Measurements from ENCODE around the gene TOR4A. TPM values are rescaled to one million over a fixed set of nuclear protein-coding genes. Genes with fewer than 3 reads are reported as not detected.

Gene TOR4A
- polyA plus RNA-seq, 1 donor = 18.4 TPM

GRCh38 chr9:137296670-137297664 lies 19.4 kb downstream of the TOR4A start:
- H3K36me3 ChIP-seq (ENCODE audit: control insufficient read depth, insufficient read depth, low read length) = peaks cover 14% of the 10 kb centered on the region
- DNase-seq = peak in 1 of 2 donors; percentile 45
- WGBS (ENCODE audit: insufficient coverage, low lambda C conversion rate) = no CpG with 5 or more reads among the region's 24 CpGs
- H3K27me3 ChIP-seq (ENCODE audit: control insufficient read depth, insufficient read depth, low read length) = peaks cover 27% of the 10 kb centered on the region
- H3K4me3 ChIP-seq (ENCODE audit: low read length) = peak overlapping the region; percentile 53
- H3K27ac ChIP-seq (ENCODE audit: low read length) = peak overlapping the region; percentile 92
- H3K9me3 ChIP-seq (ENCODE audit: control insufficient read depth, low read depth, low read length) = peaks cover 10% of the 10 kb centered on the region
- peaks cover 50% of the 10 kb centered on the region for H3K4me1 ChIP-seq (ENCODE audit: control insufficient read depth, insufficient read depth, low read length)

- peaks cover 27% of the 10 kb centered on the region for H3K27me3 ChIP-seq (ENCODE audit: control insufficient read depth, insufficient read depth, low read length)
- peaks cover 9% of the 10 kb centered on the region for H3K9me3 ChIP-seq (ENCODE audit: control insufficient read depth, low read depth, low read length)
- H3K27ac ChIP-seq (ENCODE audit: low read length) = peak overlapping the region; percentile 92
- H3K4me1 ChIP-seq (ENCODE audit: control insufficient read depth, insufficient read depth, low read length) = peaks cover 52% of the 10 kb centered on the region
- H3K36me3 ChIP-seq (ENCODE audit: control insufficient read depth, insufficient read depth, low read length) = peaks cover 14% of the 10 kb centered on the region
- H3K4me3 ChIP-seq (ENCODE audit: low read length) = peak overlapping the region; percentile 89
- whole genome bisulfite sequencing (ENCODE audit: insufficient coverage, low lambda C conversion rate) = no CpG with 5 or more reads among the region's 7 CpGs
- DNase-seq = no peak
Observed at GRCh38 chr9:137297966-137298365, 20.4 kb downstream of the TOR4A start.

- peak in 1 of 2 donors; percentile 79 for DNase-seq
- H3K9me3 ChIP-seq (ENCODE audit: control insufficient read depth, low read depth, low read length) = peaks cover 8% of the 10 kb centered on the region
- peaks cover 14% of the 10 kb centered on the region for H3K36me3 ChIP-seq (ENCODE audit: control insufficient read depth, insufficient read depth, low read length)
- WGBS (ENCODE audit: insufficient coverage, low lambda C conversion rate) = 30% methylated on average over 2 of the region's 24 CpGs
- peaks cover 53% of the 10 kb centered on the region for H3K4me1 ChIP-seq (ENCODE audit: control insufficient read depth, insufficient read depth, low read length)
- H3K27ac ChIP-seq (ENCODE audit: low read length) = peak overlapping the region; percentile 92
- H3K27me3 ChIP-seq (ENCODE audit: control insufficient read depth, insufficient read depth, low read length) = peaks cover 27% of the 10 kb centered on the region
- H3K4me3 ChIP-seq (ENCODE audit: low read length) = peak overlapping the region; percentile 89
Observed at GRCh38 chr9:137298401-137299202, 21.1 kb downstream of the TOR4A start.

- Histone ChIP-seq H3K27me3 (ENCODE audit: control insufficient read depth, insufficient read depth, low read length) (peaks cover 27% of the 10 kb centered on the region), H3K9me3 (ENCODE audit: control insufficient read depth, low read depth, low read length) (peaks cover 8% of the 10 kb centered on the region), H3K36me3 (ENCODE audit: control insufficient read depth, insufficient read depth, low read length) (peaks cover 14% of the 10 kb centered on the region), H3K4me3 (ENCODE audit: low read length) (peak overlapping the region; percentile 89), H3K4me1 (ENCODE audit: control insufficient read depth, insufficient read depth, low read length) (peaks cover 55% of the 10 kb centered on the region), H3K27ac (ENCODE audit: low read length) (peak overlapping the region; percentile 92)
- no peak for DNase-seq
- no CpG with 5 or more reads among the region's 10 CpGs for WGBS (ENCODE audit: insufficient coverage, low lambda C conversion rate)
Observed at GRCh38 chr9:137299203-137299565, 21.7 kb downstream of the TOR4A start.

GRCh38 chr9:137299938-137300337 lies 22.4 kb downstream of the TOR4A start:
- Histone ChIP-seq H3K4me3 (ENCODE audit: low read length) (peak overlapping the region; percentile 89), H3K27ac (ENCODE audit: low read length) (peak overlapping the region; percentile 92), H3K36me3 (ENCODE audit: control insufficient read depth, insufficient read depth, low read length) (peaks cover 14% of the 10 kb centered on the region), H3K4me1 (ENCODE audit: control insufficient read depth, insufficient read depth, low read length) (peaks cover 55% of the 10 kb centered on the region), H3K27me3 (ENCODE audit: control insufficient read depth, insufficient read depth, low read length) (peaks cover 22% of the 10 kb centered on the region), H3K9me3 (ENCODE audit: control insufficient read depth, low read depth, low read length) (peaks cover 3% of the 10 kb centered on the region)
- WGBS (ENCODE audit: insufficient coverage, low lambda C conversion rate) = no CpG with 5 or more reads among the region's 16 CpGs
- peak in 1 of 2 donors; percentile 60 for DNase-seq

DNA sequence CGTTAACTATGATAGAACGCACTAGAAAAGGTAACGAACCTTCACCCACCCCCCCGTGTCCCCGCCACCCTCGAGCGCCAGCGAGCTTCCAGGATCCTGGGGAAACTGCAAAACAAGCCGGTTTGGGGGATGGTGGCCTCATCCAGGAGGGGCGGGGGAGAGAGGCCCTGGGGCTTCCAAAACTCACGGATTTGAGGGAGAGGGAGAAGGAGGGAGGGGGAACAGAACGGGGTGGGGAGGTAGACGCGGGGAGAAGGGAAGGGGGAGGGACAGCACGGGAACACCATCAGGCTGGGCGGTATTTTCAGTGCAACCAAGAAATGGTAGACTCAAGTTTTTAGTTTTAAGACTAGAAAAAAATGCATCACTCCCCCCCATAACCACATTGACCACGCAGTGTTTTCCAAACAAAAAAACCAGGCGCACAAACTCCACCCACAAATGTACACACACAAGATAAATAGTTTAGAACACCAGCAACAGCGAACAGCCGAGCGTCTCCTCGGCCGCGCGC lies 23.1 kb downstream of the TOR4A start:
- Histone ChIP-seq H3K27ac (ENCODE audit: low read length) (peak overlapping the region; percentile 92), H3K27me3 (ENCODE audit: control insufficient read depth, insufficient read depth, low read length) (peaks cover 21% of the 10 kb centered on the region), H3K9me3 (ENCODE audit: control insufficient read depth, low read depth, low read length) (no peaks in the 10 kb centered on the region), H3K4me1 (ENCODE audit: control insufficient read depth, insufficient read depth, low read length) (peaks cover 59% of the 10 kb centered on the region), H3K4me3 (ENCODE audit: low read length) (peak overlapping the region; percentile 89), H3K36me3 (ENCODE audit: control insufficient read depth, insufficient read depth, low read length) (peaks cover 14% of the 10 kb centered on the region)
- no peak for DNase-seq
- no CpG with 5 or more reads among the region's 25 CpGs for WGBS (ENCODE audit: insufficient coverage, low lambda C conversion rate)

- Histone ChIP-seq H3K27me3 (ENCODE audit: control insufficient read depth, insufficient read depth, low read length) (peaks cover 18% of the 10 kb centered on the region), H3K4me1 (ENCODE audit: control insufficient read depth, insufficient read depth, low read length) (peaks cover 65% of the 10 kb centered on the region), H3K4me3 (ENCODE audit: low read length) (peak overlapping the region; percentile 89), H3K36me3 (ENCODE audit: control insufficient read depth, insufficient read depth, low read length) (peaks cover 14% of the 10 kb centered on the region), H3K27ac (ENCODE audit: low read length) (peak overlapping the region; percentile 92), H3K9me3 (ENCODE audit: control insufficient read depth, low read depth, low read length) (no peaks in the 10 kb centered on the region)
- DNase-seq = peak in 1 of 2 donors; percentile 71
- WGBS (ENCODE audit: insufficient coverage, low lambda C conversion rate) = no CpG with 5 or more reads among the region's 115 CpGs
Observed at GRCh38 chr9:137301081-137301947, 23.8 kb downstream of the TOR4A start.

DNA sequence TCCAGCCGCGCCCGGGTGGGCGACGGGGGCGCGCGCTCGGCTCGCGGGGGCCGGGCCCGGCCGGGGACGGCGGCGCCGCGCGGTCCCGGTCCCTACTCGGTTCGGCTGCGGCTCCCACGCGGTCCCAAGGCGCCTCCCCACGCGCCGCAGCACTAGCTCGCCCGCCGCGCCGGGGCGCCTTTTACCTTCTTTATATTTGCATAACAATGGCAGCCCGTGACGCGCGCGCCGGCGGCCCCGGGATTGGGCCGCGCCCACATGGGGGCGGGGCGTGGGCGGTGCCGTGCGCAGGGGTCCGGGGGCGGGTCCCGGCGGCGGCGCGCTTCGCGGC lies 24.6 kb downstream of the TOR4A start, which contains the start of gene NRARP:
TSS of gene NRARP (minus strand) at position 154 of the 331 bp plus-strand sequence. CDS start 343 bp downstream, outside the sequence.
- Histone ChIP-seq H3K27ac (ENCODE audit: low read length) (peak within 1 kb of the TSS; percentile 97), H3K4me3 (ENCODE audit: low read length) (peak within 1 kb of the TSS; percentile 89), H3K27me3 (ENCODE audit: control insufficient read depth, insufficient read depth, low read length) (peaks cover 11% of the 10 kb centered on the region), H3K9me3 (ENCODE audit: control insufficient read depth, low read depth, low read length) (no peaks in the 10 kb centered on the region), H3K36me3 (ENCODE audit: control insufficient read depth, insufficient read depth, low read length) (peaks cover 14% of the 10 kb centered on the region), H3K4me1 (ENCODE audit: control insufficient read depth, insufficient read depth, low read length) (peaks cover 64% of the 10 kb centered on the region)
- no CpG with 5 or more reads among the region's 60 CpGs for WGBS (ENCODE audit: insufficient coverage, low lambda C conversion rate)
- peak; percentile 90 to 94 for DNase-seq

GRCh38 chr9:137302449-137303150 lies 25.1 kb downstream of the TOR4A start:
- Histone ChIP-seq H3K36me3 (ENCODE audit: control insufficient read depth, insufficient read depth, low read length) (peaks cover 14% of the 10 kb centered on the region), H3K4me1 (ENCODE audit: control insufficient read depth, insufficient read depth, low read length) (peaks cover 62% of the 10 kb centered on the region), H3K9me3 (ENCODE audit: control insufficient read depth, low read depth, low read length) (no peaks in the 10 kb centered on the region), H3K4me3 (ENCODE audit: low read length) (peak overlapping the region; percentile 47), H3K27me3 (ENCODE audit: control insufficient read depth, insufficient read depth, low read length) (peaks cover 11% of the 10 kb centered on the region), H3K27ac (ENCODE audit: low read length) (peak overlapping the region; percentile 97)
- no CpG with 5 or more reads among the region's 78 CpGs for WGBS (ENCODE audit: insufficient coverage, low lambda C conversion rate)
- DNase-seq = no peak
